GM12872 (cell line): ENCODE results near the gene LRP1-AS.

ENCODE experiments used
- TF ChIP-seq, protein P1 (sequence below): IDR thresholded peaks from 3 replicates; pipeline ENCODE4 v1.5.1; 2011; ENCODE audit warnings: low read depth, mild to moderate bottlenecking, low read length, moderate library complexity; ENCODE audit not compliant: insufficient read depth

LRP1-AS gene

DNA sequence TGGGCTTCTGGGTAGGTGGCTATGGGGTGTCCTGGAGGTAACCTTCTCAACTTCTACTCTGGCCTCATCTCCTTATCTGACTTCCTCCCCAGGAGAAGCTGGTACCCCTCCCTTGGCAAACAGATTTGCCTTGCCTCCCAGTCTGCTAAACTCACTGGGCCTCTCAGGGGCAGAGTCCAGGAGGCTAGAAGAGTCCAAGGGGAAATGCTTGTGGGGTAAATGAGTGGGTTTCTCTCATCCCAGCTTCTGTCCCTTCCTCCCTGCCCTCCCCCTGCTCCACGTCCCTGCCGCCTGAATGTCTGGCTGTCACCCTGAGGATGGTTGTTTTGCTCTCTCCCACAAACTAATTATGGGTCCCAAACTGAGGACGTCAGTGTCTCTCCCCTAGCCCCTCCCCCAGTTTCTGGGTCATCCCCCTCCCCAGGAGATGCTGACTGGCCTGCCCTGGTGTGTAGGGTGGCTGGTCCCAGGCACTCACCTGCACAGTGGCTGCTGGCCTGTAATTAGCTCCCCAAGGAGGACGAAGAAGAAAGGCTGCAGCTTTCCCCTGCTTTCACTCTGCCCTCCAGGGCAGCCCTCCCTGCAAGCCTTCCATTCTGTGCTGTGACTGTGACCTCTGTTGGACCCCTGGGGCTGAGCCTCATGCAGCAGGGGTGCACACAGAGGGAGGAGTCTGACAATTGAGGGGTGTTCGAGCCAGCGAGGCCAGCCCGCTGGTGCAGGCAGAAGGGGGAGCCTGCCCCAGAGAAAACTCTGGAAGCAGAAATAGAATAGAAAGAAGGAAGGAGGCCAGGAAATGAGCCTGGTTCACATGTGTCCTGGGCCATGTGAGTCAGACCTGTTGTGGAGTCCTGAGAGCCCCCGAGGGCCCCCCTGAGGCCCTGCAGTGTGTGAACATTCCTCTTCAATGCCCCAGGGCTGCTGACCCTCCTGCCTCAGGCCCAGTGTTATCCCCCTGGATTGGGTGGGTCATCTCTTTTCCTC is at the start of gene LRP1-AS:
Gene LRP1-AS (minus strand): TSS at position 659 of the 984 bp plus-strand sequence.
- TF ChIP-seq, protein P1, sequence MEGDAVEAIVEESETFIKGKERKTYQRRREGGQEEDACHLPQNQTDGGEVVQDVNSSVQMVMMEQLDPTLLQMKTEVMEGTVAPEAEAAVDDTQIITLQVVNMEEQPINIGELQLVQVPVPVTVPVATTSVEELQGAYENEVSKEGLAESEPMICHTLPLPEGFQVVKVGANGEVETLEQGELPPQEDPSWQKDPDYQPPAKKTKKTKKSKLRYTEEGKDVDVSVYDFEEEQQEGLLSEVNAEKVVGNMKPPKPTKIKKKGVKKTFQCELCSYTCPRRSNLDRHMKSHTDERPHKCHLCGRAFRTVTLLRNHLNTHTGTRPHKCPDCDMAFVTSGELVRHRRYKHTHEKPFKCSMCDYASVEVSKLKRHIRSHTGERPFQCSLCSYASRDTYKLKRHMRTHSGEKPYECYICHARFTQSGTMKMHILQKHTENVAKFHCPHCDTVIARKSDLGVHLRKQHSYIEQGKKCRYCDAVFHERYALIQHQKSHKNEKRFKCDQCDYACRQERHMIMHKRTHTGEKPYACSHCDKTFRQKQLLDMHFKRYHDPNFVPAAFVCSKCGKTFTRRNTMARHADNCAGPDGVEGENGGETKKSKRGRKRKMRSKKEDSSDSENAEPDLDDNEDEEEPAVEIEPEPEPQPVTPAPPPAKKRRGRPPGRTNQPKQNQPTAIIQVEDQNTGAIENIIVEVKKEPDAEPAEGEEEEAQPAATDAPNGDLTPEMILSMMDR, result no peak

DNA sequence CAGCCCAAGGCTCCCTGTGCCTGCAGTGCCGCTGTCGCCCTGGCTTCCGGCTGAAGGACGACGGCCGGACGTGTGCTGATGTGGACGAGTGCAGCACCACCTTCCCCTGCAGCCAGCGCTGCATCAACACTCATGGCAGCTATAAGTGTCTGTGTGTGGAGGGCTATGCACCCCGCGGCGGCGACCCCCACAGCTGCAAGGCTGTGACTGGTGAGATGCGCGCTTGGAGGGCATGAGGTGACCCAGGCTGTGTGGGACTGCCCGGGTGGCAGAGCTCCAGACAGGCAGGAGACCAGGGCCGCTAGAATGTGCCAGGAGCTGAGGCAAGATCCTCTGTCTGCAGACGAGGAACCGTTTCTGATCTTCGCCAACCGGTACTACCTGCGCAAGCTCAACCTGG is 49.5 kb upstream of the LRP1-AS start:
- TF ChIP-seq, protein P1, result no peak

DNA sequence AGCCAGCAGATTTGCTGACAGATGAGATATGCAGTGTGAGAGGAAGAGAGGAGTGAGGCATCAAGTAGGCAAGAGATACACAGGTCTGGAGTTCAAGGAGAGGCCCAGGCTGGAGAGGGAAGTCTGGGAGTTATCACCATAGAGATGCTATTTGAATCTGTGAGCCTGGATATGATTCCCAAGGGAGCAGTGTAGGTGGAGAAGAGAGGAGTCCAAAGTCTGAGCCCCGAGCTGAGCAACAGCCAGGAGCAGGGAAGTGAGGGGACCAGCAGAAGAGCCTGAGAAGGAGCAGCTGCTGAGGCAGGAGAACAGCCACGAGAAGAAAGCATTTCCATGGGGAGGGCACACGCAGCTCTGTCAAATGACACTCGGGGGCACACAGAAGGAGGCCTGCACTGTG is 49.0 kb upstream of the LRP1-AS start:
- TF ChIP-seq, protein P1, result no peak

DNA sequence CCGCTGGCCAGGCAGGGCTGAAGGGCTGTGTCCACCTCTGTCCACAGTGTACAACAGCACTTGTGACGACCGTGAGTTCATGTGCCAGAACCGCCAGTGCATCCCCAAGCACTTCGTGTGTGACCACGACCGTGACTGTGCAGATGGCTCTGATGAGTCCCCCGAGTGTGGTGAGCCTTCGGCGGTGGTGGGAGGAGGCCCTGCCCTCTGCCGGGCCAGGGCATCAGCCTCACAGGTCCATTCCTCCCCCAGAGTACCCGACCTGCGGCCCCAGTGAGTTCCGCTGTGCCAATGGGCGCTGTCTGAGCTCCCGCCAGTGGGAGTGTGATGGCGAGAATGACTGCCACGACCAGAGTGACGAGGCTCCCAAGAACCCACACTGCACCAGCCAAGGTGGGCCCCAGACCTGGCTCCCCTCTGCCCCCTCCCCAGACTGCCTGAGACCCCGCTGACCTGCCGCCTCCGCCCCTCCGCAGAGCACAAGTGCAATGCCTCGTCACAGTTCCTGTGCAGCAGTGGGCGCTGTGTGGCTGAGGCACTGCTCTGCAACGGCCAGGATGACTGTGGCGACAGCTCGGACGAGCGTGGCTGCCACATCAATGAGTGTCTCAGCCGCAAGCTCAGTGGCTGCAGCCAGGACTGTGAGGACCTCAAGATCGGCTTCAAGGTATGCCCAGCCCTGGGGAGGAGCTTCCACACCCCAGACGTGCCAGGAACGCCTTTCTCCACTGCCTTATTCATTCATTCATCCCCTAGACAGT is 48.4 kb upstream of the LRP1-AS start:
- TF ChIP-seq, protein P1, result no peak

DNA sequence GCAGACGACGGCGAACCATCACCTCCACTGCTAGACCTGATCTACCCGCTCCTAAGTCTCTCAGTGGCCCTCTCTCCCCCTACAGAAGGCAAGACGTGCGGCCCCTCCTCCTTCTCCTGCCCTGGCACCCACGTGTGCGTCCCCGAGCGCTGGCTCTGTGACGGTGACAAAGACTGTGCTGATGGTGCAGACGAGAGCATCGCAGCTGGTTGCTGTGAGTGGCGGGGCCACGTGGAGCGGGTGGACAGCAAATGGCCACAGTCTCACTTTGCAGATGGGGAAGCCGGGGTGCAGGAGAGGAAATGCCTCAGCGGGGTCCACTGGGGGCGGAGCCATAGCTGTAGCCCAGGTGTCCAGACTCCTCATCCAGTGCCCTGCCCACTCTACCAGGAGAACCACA is 47.8 kb upstream of the LRP1-AS start:
- TF ChIP-seq, protein P1, result no peak

DNA sequence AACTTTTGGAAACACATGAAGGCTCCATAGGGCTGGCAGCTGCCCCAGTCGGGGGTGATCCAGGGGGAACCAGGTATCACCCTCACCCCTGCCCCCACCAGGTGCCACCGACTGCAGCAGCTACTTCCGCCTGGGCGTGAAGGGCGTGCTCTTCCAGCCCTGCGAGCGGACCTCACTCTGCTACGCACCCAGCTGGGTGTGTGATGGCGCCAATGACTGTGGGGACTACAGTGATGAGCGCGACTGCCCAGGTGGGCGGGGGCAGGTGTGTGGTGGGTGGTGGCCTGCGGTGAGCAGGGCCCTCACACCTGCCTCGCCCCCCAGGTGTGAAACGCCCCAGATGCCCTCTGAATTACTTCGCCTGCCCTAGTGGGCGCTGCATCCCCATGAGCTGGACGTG is 46.8 kb upstream of the LRP1-AS start:
- TF ChIP-seq, protein P1, result no peak

DNA sequence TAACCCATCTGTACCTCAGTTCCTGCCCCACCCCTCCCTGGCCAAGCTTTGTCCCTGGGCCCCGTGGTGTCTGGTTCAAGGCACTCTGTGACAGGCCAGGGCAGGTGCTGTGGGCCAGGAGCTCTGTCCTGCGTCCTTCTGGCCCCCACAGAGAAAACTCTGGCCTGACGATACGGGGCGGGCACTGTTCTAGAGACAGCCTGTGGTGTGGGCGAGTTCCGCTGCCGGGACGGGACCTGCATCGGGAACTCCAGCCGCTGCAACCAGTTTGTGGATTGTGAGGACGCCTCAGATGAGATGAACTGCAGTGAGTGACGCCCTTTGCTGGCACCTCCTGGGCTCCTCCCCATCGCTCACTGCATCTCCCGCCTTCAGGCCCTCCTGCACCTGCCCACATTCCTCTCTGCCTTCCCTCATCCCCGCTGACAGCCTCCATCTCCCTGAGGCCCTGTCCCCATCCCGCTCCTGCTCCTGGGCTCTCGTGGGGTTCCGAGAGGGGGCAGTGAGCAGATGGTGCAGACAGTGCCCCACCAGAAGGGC is 46.4 kb upstream of the LRP1-AS start:
- TF ChIP-seq, protein P1, result no peak
